Activated naive CD8-positive, alpha-beta T cell treated with anti-CD3 and anti-CD28 coated beads, Interleukin-2, amount 10 ng/mL, durations not matched to agents 7 days and 5 days (primary cell): ENCODE data around the gene ATP23. TPM values are rescaled to one million over a fixed set of nuclear protein-coding genes. Genes with fewer than 3 reads are reported as not detected.

Experiments
- ATAC-seq: fragments of 150-1000 bp; cut with Tn5 transposase; one replicate; pipeline ENCODE4 v1.10.0; 2021; ENCODE audit warnings: low read depth, moderate library complexity
- POLR2A ChIA-PET: fragments of 350-600 bp; sonication (Branson Sonifier 250); formaldehyde crosslinking; loops from one replicate; lab custom pipeline; 2021; ENCODE audit warnings: antibody characterized with exemption; lab: Charles Lee
- DNase-seq: peaks from one replicate; pipeline ENCODE4 v3.0.0; 2021
- H3K27ac Mint-ChIP-seq: one replicate; pipeline ENCODE4 v1.8.0; 2022; ENCODE audit warnings: mild to moderate bottlenecking, mixed read lengths
- H3K27me3 Mint-ChIP-seq: one replicate; pipeline ENCODE4 v1.8.0; 2022; ENCODE audit warnings: mild to moderate bottlenecking, moderate library complexity, mixed read lengths
- H3K36me3 Mint-ChIP-seq: one replicate; pipeline ENCODE4 v1.8.0; 2021; ENCODE audit warnings: mild to moderate bottlenecking, mixed read lengths
- H3K4me1 Mint-ChIP-seq: one replicate; pipeline ENCODE4 v1.8.0; 2021; ENCODE audit warnings: mixed read lengths
- H3K4me3 Mint-ChIP-seq: one replicate; pipeline ENCODE4 v1.8.0; 2022; ENCODE audit warnings: mild to moderate bottlenecking, moderate library complexity, mixed read lengths
- H3K9me3 Mint-ChIP-seq: one replicate; pipeline ENCODE4 v1.8.0; 2021; ENCODE audit warnings: mixed read lengths
- total RNA-seq, 2 experiments: library from RNA; stranded (reverse); gene quantifications; one replicate each; pipeline ENCODE4 v1.2.3, GENCODE V29; 2021

Gene ATP23
- total RNA-seq, 2 experiments from 2014 or later: 16.8 to 18.9 TPM

GRCh38 chr12:57899010-57899662, 42.2 kb upstream of the ATP23 start:
- Mint-ChIP-seq H3K36me3 (no peaks in the 10 kb centered on the region), H3K27ac (peak overlapping the region; percentile 94), H3K4me3 (peak overlapping the region; percentile 74), H3K9me3 (no peaks in the 10 kb centered on the region), H3K4me1 (peaks cover 33% of the 10 kb centered on the region), H3K27me3 (no peaks in the 10 kb centered on the region)
- POLR2A ChIA-PET: interaction anchor here (1.1 to 1.8 kb wide), 4 partner anchors 9 to 62 kb away, joined by 3 to 7 read pairs (median 4); partner anchors contain the start of gene CTDSP2
- ATAC-seq (peak; percentile 87), DNase-seq (peak; percentile 60)

- POLR2A ChIA-PET: interaction anchor here (0.6 kb wide), 1 partner anchor 147 kb away, joined by 3 read pairs; no protein-coding TSS in a partner anchor
- H3K9me3 Mint-ChIP-seq: no peaks in the 10 kb centered on the region
- DNase-seq: no peak
- ATAC-seq: no peak
- H3K36me3 Mint-ChIP-seq: no peaks in the 10 kb centered on the region
- peaks cover 14% of the 10 kb centered on the region for H3K27me3 Mint-ChIP-seq
- no peak overlapping the region for H3K27ac Mint-ChIP-seq
- H3K4me1 Mint-ChIP-seq: peaks cover 27% of the 10 kb centered on the region
- no peak overlapping the region for H3K4me3 Mint-ChIP-seq
Observed at GRCh38 chr12:57902478-57902969, 38.8 kb upstream of the ATP23 start.

- POLR2A ChIA-PET: no interaction called here
- Mint-ChIP-seq H3K9me3 (no peaks in the 10 kb centered on the region), H3K27ac (no peak overlapping the region), H3K27me3 (peaks cover 21% of the 10 kb centered on the region), H3K4me1 (peaks cover 8% of the 10 kb centered on the region), H3K36me3 (no peaks in the 10 kb centered on the region), H3K4me3 (no peak overlapping the region)
- ATAC-seq (no peak), DNase-seq (no peak)
Observed at GRCh38 chr12:57904426-57904825, 36.9 kb upstream of the ATP23 start.

- Mint-ChIP-seq H3K4me1 (peaks cover 5% of the 10 kb centered on the region), H3K27me3 (peaks cover 21% of the 10 kb centered on the region), H3K9me3 (no peaks in the 10 kb centered on the region), H3K4me3 (peak overlapping the region; percentile 43), H3K27ac (no peak overlapping the region), H3K36me3 (no peaks in the 10 kb centered on the region)
- peak; percentile 85 for ATAC-seq
- POLR2A ChIA-PET: interaction anchor here (0.6 to 0.7 kb wide), 2 partner anchors 60 to 122 kb away, joined by 3 to 5 read pairs; partner anchors contain the start of gene TSFM
- peak; percentile 83 for DNase-seq
Observed at GRCh38 chr12:57904848-57905811, 36.2 kb upstream of the ATP23 start.

- H3K4me3 Mint-ChIP-seq: no peak overlapping the region
- H3K27ac Mint-ChIP-seq: no peak overlapping the region
- DNase-seq: no peak
- peaks cover 24% of the 10 kb centered on the region for H3K27me3 Mint-ChIP-seq
- peaks cover 5% of the 10 kb centered on the region for H3K4me1 Mint-ChIP-seq
- POLR2A ChIA-PET: no interaction called here
- H3K36me3 Mint-ChIP-seq: no peaks in the 10 kb centered on the region
- no peaks in the 10 kb centered on the region for H3K9me3 Mint-ChIP-seq
- no peak for ATAC-seq
Observed at GRCh38 chr12:57905812-57906475, 35.4 kb upstream of the ATP23 start.

GRCh38 chr12:57906821-57907220, 34.5 kb upstream of the ATP23 start:
- no peak for ATAC-seq
- Mint-ChIP-seq H3K9me3 (no peaks in the 10 kb centered on the region), H3K27ac (no peak overlapping the region), H3K4me1 (peaks cover 5% of the 10 kb centered on the region), H3K4me3 (no peak overlapping the region), H3K36me3 (no peaks in the 10 kb centered on the region), H3K27me3 (peaks cover 27% of the 10 kb centered on the region)
- no peak for DNase-seq
- POLR2A ChIA-PET: no interaction called here

- POLR2A ChIA-PET: no interaction called here
- H3K4me1 Mint-ChIP-seq: peaks cover 5% of the 10 kb centered on the region
- ATAC-seq (no peak), DNase-seq (no peak)
- no peak overlapping the region for H3K4me3 Mint-ChIP-seq
- H3K27me3 Mint-ChIP-seq: peaks cover 27% of the 10 kb centered on the region
- no peaks in the 10 kb centered on the region for H3K36me3 Mint-ChIP-seq
- no peaks in the 10 kb centered on the region for H3K9me3 Mint-ChIP-seq
- no peak overlapping the region for H3K27ac Mint-ChIP-seq
Observed at GRCh38 chr12:57907281-57907680, 34.1 kb upstream of the ATP23 start.

- no peak overlapping the region for H3K4me3 Mint-ChIP-seq
- peaks cover 29% of the 10 kb centered on the region for H3K27me3 Mint-ChIP-seq
- DNase-seq (no peak), ATAC-seq (no peak)
- peaks cover 5% of the 10 kb centered on the region for H3K4me1 Mint-ChIP-seq
- H3K36me3 Mint-ChIP-seq: no peaks in the 10 kb centered on the region
- H3K9me3 Mint-ChIP-seq: no peaks in the 10 kb centered on the region
- no peak overlapping the region for H3K27ac Mint-ChIP-seq
- POLR2A ChIA-PET: interaction anchor here (1.2 kb wide), 1 partner anchor 10 kb away, joined by 3 read pairs; no protein-coding TSS in a partner anchor
Observed at GRCh38 chr12:57908511-57908910, 32.9 kb upstream of the ATP23 start.

- Mint-ChIP-seq H3K4me1 (peaks cover 5% of the 10 kb centered on the region), H3K36me3 (no peaks in the 10 kb centered on the region), H3K27me3 (peaks cover 29% of the 10 kb centered on the region), H3K9me3 (no peaks in the 10 kb centered on the region), H3K27ac (no peak overlapping the region), H3K4me3 (no peak overlapping the region)
- ATAC-seq: no peak
- POLR2A ChIA-PET: interaction anchor here (1.2 kb wide), 1 partner anchor 11 kb away, joined by 3 read pairs; no protein-coding TSS in a partner anchor
- DNase-seq: no peak
Observed at GRCh38 chr12:57909056-57909455, 32.3 kb upstream of the ATP23 start.

GRCh38 chr12:57909611-57910010, 31.8 kb upstream of the ATP23 start:
- no peaks in the 10 kb centered on the region for H3K9me3 Mint-ChIP-seq
- H3K27me3 Mint-ChIP-seq: peaks cover 29% of the 10 kb centered on the region
- H3K36me3 Mint-ChIP-seq: no peaks in the 10 kb centered on the region
- DNase-seq (no peak), ATAC-seq (no peak)
- H3K4me3 Mint-ChIP-seq: no peak overlapping the region
- no peak overlapping the region for H3K27ac Mint-ChIP-seq
- peaks cover 5% of the 10 kb centered on the region for H3K4me1 Mint-ChIP-seq
- POLR2A ChIA-PET: interaction anchor here (0.6 kb wide), 1 partner anchor 22 kb away, joined by 4 read pairs; no protein-coding TSS in a partner anchor

GRCh38 chr12:57918147-57918546, 23.2 kb upstream of the ATP23 start:
- Mint-ChIP-seq H3K4me3 (no peak overlapping the region), H3K27ac (no peak overlapping the region), H3K36me3 (peaks cover 2% of the 10 kb centered on the region), H3K27me3 (peaks cover 12% of the 10 kb centered on the region), H3K9me3 (no peaks in the 10 kb centered on the region), H3K4me1 (no peaks in the 10 kb centered on the region)
- DNase-seq: no peak
- POLR2A ChIA-PET: no interaction called here
- no peak for ATAC-seq

- Mint-ChIP-seq H3K4me3 (no peak overlapping the region), H3K36me3 (peaks cover 5% of the 10 kb centered on the region), H3K27me3 (peaks cover 2% of the 10 kb centered on the region), H3K9me3 (no peaks in the 10 kb centered on the region), H3K4me1 (no peaks in the 10 kb centered on the region), H3K27ac (no peak overlapping the region)
- ATAC-seq: no peak
- POLR2A ChIA-PET: no interaction called here
- no peak for DNase-seq
Observed at GRCh38 chr12:57927086-57927485, 14.3 kb upstream of the ATP23 start.
